Fibroblast of gingiva (primary cell): ENCODE measurements around the gene ARHGEF7.

ENCODE experiments used
- DNase-seq: peaks from one replicate; pipeline ENCODE4 v3.0.0-alpha.2; 2011; ENCODE audit warnings: low read depth

ARHGEF7 gene

DNA sequence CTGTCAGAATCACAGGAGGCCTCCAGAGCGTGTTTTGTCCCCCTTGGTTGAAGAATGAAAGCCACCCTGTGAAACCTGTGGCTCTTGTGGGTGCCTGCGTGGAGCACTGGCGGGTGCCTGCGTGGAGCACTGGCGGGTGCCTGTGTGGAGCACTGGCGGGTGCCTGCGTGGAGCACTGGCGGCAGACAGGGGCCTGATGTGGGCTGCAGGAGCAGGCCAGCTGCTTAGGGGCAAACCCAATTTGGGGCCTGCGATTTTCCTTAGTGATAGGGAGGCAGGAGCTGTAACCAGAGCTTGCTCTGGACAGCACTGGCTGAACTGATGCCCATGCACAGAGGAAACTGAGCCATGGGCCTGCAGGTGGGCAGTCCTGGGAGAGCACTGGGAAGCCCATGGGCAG lies 24.3 kb downstream of the ARHGEF7 start:
- no peak for DNase-seq

DNA sequence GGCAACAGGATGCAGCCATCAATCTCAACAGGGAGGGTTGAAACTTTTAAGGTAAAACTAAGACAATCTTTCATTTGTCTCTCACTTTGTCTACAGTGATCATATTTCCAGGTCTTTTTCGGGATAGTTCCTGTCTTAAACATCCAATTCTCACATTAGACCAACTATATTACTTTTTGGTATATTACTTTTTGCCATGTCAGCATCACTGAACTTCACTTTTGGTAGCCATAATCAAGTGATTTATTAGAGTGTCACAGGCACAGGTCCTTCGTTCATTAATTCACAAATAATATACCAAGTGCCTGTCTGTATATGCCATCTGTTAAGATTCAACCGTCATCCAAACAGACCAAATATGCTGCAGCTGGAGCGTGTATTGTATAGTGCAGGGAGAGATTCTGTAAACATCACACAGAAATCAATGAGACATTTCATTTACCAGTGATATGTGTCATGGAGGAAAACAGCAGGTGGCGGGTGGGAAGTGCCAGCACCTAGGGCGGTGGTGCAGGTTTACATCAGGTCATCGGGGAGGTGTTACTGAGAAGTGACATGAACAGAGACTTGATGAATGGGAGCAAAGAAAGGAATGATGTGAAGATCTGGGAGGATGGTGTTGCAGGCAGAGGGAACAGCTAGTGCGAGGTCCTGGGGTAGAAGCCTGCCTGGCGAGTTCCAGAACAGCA lies 24.9 kb downstream of the ARHGEF7 start:
- DNase-seq: no peak

- DNase-seq: no peak
These were observed 25.5 kb downstream of the ARHGEF7 start for GRCh38 chr13:111140562-111141105.

- DNase-seq: no peak
These were observed 27.4 kb downstream of the ARHGEF7 start for GRCh38 chr13:111142472-111142871.

GRCh38 chr13:111143865-111144540 lies 28.9 kb downstream of the ARHGEF7 start:
- DNase-seq: no peak

DNA sequence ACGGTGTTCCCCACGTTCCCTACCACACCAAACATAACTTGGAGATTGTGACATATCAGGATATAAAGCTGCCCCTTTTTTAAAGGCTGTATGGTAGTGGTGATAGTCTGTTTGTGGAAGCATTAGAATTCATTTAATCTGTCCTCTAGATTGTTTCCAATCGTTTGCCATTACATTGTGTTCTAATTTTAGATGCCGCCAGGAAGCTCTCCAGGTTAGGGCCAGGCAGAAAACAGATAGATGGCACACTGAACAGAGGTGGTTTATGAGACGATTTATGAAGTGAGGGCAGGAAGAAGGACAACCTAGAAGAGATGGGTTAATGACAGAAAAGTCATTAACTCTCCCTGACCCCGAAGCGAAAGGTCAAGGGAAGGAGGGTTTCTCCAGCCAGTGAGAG lies 30.0 kb downstream of the ARHGEF7 start:
- no peak for DNase-seq

DNA sequence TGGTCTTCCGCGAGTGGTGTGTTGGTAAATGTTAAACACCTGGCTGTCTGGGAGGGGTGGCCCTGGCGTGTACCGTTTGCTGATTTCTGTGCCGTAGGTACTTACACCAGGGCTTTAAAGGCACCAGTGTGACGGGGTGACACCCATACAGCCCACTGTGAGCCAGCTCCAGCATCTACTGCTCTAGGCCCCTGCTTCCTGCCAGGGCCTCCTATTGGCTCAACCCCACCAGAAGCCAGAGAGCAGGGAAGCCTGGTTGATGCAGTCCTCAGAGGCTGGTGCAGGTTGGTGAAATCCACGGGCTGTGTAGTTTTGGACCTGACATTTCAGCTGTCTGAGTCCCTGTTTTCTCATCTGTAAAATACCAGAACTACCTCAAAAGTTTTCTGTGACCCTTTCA lies 30.4 kb downstream of the ARHGEF7 start:
- no peak for DNase-seq

GRCh38 chr13:111152844-111153243 lies 37.7 kb downstream of the ARHGEF7 start:
- no peak for DNase-seq

- DNase-seq: peak; percentile 91
These were observed 38.3 kb downstream of the ARHGEF7 start for GRCh38 chr13:111153279-111153976.

DNA sequence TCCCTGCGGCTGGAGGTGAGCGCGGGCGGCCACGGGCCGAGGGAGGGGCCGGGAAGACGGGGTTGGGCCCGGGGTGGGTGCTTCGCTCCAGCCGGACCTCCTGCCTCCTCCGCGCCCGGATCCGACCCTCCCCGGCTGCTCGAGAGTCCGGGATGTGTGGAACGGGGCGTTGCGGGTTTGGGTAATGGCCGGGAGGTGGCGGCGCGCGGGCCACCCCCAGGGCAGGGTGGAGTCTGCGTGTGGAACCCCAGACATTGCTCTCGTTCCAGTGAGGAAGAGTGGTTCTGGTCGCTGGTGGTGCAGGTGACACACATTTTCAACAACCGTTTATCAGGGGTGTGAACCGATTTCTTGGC lies 38.8 kb downstream of the ARHGEF7 start:
- DNase-seq: peak; percentile 33

- no peak for DNase-seq
These were observed 41.3 kb downstream of the ARHGEF7 start for GRCh38 chr13:111156421-111156820.

- DNase-seq: peak; percentile 11
These were observed 43.2 kb downstream of the ARHGEF7 start for GRCh38 chr13:111158136-111158805.

DNA sequence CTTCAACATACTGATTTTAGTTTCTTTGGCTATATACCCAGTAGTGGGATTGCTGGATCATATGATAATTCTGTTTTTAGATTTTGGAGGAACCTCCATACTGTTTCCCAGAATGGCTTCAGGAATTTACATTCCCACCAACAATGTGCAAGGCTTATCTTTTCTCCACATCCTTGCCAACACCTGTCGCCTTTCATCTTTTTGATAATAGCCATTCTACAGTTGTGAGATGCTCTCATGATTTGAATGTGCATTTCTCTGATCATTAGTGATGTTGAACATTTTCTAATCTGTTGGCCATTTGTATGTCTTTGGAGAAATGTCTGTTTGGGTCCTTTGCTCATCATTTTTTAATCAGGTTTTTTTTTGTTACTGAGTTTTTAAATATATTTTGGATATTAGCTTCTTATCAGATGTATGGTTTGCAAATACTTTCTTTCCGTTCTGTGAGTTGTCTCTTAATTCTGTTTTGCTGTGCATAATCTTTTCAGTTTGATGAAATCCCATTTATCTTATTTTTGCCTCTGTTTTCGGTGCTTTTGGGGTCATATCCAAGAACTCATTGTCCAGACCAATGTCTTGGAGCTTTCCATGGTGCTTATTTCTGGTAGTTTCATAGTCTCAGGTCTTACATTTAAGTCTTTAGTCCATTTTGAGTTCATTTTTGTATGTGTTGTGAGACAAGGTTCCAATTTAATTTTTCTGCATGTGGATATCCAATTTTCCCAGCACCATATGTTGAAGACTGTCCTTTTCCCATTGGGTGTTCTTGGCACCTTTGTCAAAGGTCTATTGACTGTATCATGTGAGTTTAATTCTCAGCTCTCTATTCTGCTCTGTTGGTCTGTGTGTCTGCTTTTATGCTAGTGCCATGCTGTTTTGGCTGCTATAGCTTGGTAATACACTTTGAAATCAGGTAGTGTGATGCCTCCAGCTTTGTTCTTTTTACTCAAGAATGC lies 44.5 kb downstream of the ARHGEF7 start:
- DNase-seq: no peak

DNA sequence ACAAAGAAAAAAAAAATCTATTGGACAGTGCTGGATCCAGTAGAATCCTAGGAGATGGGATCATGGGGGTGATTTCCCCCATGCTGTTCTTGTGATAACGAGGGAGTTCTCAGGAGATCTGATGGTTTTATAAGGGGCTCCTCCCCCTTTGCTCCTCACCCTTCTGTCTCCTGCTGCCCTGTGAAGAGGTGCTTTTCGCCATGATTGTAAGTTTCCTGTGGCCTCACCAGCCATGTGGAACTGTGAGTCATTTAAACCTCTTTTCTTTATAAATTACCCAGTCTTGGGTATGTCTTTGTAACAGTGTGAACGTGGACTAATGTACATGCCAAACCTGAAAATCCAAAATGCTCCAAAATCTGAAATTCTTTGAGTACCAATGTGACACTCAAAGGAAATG lies 45.5 kb downstream of the ARHGEF7 start:
- DNase-seq: no peak

- no peak for DNase-seq
These were observed 46.8 kb downstream of the ARHGEF7 start for GRCh38 chr13:111161601-111162600.

DNA sequence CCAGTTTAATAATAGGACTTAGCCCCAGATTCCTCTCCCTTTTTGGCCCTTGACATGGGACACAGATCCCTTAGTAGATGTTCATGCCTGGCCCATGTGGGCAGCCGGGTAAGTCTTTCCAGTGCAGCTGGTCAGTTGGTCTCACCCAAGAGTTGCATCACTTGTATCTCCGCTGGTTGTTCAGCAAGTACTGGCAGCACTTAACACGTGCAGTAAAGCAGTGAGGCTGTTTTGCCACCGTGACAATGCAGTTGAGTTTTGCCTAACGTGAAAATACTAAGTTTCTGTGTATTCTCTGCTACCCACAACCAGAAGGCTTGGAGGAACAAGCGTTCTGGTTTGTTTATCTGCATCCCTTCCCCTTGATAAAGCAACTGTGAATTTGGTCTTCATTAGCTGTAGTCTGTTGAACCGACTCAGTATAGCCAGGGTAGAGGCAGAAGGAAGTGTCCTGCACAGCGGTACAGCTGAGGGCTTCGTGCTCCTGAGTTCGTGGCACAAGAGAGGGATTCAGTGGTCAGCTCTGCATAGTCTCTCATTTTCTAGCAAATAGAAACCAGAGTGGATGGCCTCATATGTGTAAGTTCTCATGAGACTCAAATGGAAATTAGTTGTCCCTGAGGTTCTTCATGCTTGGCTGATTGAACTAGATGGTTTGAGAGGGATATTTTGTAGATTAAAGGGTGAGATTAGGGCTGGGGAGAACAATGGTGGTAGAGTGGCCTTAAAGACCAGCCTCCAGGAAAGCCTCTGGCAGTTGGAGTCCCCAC lies 50.3 kb downstream of the ARHGEF7 start:
- DNase-seq: no peak

DNA sequence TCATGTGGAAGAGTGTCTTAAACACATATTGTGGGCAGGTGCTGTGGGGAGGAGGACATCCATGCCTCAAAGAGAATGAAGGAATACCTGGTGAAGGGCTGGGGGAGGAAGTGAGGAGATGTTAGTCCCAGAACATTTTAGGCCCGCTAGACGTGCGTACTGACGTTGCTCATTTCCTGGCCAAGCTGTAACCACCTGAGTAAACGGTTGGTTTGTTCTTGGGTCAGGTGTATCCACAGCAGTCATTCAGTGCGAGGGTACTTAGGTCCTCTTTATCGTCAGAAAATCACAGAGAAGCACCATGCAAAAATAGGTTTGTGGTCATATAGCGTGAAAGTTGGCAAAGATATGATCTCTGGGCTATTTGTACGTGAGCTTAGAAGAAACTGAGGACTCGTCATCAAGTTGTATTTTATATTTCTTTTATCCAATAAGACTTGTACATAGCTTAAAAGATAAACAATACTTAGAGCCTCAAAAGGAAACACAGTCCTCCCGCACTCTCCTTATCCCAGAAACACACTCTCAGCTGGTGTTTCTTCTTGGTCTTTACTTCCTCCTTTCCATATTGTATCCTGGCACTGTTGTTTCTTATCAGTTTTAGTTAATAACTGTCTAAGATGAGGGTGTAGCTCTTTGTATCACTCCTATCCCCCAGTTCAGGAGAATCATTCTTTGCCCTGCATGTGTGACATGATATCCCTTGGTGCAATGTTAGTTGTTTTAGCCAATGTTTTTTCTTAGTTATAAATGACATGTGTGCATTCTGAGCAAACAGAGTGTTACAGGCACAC lies 52.0 kb downstream of the ARHGEF7 start:
- DNase-seq: no peak

DNA sequence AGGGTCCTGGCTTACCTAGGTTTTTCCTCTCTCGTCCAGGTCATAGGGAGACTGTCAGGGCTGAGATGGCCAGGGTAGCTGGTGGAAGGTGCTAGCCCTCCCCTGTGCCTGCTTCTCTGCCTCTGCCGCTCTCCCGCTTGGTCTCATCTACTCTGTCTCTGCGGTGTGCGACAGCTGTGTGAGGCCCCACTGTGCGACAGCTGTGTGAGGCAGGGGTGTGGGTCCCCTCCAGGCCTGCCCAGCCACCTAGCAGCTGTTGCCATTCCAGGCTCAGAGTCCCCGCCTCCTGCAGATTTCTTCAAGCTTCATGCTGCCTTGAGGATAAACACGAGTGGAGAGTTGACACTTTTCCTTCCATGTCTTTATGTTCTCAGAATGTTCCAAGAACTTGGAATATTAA lies 53.0 kb downstream of the ARHGEF7 start:
- no peak for DNase-seq
